Coronary artery (tissue), 2 donors: ENCODE results near the gene ATG9A.

Source experiments
- DNase-seq: peaks from one replicate; pipeline ENCODE4 v3.0.0-alpha.2; 2017; ENCODE audit warnings: low spot score
- H3K27ac ChIP-seq, 2 donors: fragments of 200-600 bp; sonication (generic); one replicate each; pipeline ENCODE4 v1.5.1; 2016 to 2019
- H3K4me3 ChIP-seq: fragments of 200-600 bp; sonication (generic); 2 replicates; pipeline ENCODE4 v1.5.1; 2016; ENCODE audit warnings: mild to moderate bottlenecking, moderate library complexity
- TF ChIP-seq, protein P1 (sequence below): fragments of 200-600 bp; sonication (generic); IDR thresholded peaks from one replicate; pipeline ENCODE4 v1.5.1; 2019; ENCODE audit warnings: antibody characterized with exemption

Gene ATG9A, protein sequence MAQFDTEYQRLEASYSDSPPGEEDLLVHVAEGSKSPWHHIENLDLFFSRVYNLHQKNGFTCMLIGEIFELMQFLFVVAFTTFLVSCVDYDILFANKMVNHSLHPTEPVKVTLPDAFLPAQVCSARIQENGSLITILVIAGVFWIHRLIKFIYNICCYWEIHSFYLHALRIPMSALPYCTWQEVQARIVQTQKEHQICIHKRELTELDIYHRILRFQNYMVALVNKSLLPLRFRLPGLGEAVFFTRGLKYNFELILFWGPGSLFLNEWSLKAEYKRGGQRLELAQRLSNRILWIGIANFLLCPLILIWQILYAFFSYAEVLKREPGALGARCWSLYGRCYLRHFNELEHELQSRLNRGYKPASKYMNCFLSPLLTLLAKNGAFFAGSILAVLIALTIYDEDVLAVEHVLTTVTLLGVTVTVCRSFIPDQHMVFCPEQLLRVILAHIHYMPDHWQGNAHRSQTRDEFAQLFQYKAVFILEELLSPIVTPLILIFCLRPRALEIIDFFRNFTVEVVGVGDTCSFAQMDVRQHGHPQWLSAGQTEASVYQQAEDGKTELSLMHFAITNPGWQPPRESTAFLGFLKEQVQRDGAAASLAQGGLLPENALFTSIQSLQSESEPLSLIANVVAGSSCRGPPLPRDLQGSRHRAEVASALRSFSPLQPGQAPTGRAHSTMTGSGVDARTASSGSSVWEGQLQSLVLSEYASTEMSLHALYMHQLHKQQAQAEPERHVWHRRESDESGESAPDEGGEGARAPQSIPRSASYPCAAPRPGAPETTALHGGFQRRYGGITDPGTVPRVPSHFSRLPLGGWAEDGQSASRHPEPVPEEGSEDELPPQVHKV

DNA sequence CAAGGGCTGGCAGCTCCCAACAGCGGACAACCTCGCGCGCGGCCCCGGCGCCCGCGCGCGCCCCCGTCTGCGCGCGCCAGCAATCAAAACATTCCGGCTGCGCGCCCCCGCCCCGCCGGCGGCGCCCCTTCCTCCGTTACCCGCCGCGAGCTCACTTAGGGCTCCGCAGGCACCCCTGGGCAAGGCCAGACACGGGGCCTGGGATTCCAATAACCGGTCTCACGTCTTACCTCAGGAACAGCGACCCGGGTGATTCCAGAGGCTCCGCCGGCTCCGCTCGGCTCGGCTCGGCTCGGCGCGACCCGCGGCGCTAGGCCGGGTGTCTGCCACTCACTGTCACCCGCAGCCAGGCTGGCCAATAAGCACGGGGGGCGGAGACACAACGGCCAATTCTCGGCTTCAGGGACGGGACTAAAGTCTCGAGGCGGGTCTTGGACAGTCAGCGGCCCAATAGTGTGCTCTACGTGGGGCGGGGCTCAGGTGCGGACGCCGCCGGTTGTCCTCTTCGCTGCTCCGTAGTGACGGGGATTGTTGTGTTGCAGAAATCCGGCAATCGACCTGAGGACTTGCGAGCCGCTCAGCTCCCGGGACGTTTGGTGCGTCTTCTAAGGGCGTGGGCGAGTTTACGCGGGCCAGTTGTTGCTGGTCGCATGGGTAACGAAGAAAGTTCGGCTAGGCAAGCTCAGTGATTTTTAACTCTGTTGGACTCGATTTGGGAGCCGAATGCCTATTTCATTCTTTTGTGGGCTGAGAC, at the start of gene ATG9A, which contains the start of gene ANKZF1:
ATG9A (minus strand) TSS at position 332 of the 754 bp plus-strand sequence. CDS start 1,612 bp downstream, outside the sequence.
ANKZF1 (plus strand) TSS at position 502 of the 754 bp plus-strand sequence. CDS start 452 bp downstream, outside the sequence.
- peak; percentile 100 for DNase-seq
- TF ChIP-seq, protein P1, sequence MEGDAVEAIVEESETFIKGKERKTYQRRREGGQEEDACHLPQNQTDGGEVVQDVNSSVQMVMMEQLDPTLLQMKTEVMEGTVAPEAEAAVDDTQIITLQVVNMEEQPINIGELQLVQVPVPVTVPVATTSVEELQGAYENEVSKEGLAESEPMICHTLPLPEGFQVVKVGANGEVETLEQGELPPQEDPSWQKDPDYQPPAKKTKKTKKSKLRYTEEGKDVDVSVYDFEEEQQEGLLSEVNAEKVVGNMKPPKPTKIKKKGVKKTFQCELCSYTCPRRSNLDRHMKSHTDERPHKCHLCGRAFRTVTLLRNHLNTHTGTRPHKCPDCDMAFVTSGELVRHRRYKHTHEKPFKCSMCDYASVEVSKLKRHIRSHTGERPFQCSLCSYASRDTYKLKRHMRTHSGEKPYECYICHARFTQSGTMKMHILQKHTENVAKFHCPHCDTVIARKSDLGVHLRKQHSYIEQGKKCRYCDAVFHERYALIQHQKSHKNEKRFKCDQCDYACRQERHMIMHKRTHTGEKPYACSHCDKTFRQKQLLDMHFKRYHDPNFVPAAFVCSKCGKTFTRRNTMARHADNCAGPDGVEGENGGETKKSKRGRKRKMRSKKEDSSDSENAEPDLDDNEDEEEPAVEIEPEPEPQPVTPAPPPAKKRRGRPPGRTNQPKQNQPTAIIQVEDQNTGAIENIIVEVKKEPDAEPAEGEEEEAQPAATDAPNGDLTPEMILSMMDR, result no peak

DNA sequence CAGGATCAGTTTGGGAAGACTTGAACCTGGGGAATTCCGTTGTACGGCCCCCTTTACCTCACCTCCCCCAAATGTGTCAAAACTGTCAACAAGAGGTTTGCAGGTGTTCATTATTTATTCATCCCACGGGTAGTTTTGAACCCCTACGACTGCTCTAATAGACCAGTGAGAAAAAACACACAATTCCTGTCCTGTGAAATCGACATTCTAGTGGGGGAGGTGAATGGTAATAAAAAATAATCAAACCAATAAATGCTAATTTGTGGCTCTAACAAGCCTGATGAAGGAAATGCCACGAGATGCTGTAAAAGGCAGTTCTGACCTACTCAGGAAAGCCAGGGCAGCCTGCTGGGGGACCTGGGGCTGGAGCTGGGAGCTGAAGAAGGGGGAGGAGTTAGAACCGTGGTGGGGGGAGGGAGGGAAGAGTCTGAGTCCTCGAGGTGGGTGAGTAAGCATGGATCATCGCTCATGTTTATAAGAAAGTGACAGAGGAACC, 49.3 kb upstream of the ATG9A start:
- Histone ChIP-seq H3K27ac (peak overlapping the region; percentile 99), H3K4me3 (peak overlapping the region; percentile 93)
- TF ChIP-seq, protein P1, result no peak
- no peak for DNase-seq

More for the DNA sequence above, at the start of gene ATG9A, which contains the start of gene ANKZF1:
- H3K4me3 ChIP-seq, result peak within 1 kb of the TSS; percentile 86
- H3K27ac ChIP-seq, result peak within 1 kb of the TSS; percentile 91 to 96

DNA sequence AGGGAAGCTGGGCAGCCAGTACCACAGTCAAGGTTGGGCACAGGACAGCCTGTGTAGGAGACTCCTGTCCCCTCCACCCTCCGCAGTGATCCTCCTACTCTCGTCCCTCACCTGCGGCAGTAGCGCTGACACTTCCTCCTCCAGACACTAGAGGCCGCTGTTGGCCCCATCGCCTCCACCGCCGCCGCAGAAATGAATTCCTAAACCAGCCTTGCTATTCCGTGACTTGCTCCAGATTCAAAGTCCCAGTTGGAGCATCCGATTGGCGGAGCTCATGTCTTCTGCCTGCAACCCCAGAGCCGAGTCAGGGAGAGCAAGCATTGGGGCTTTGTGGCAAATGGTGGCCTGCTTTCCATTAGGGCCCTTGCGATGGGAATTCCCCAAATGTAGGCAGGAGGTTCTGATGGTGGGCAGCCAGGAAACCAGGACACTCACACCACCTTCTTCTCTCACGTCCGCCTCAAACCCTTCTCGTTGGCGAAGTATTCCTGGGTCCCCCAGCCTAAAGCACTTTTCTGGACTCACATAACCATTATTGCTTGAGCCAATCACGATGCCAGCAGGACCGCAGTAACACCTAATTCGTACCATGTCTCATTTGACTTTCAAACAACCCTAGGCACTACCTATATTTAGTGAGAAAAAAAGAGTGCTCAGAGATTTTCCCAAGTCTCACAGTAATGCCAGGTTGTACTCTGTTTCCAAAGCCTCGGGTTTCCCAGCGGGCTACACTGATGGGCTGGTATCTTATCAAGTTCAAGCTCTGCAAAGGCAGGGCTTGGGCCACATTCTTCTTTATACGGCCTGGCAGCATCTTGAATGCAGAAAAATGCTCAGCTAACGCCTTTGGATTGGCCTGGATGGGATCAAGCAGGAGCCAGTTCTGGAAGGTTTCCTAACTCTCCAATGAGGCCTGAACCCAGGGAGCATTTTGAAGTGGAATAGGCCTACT, 48.5 kb upstream of the ATG9A start:
- Histone ChIP-seq H3K27ac (peak overlapping the region; percentile 99), H3K4me3 (peak overlapping the region; percentile 93)
- DNase-seq, result peak; percentile 90
- TF ChIP-seq, protein P1, result peak; percentile 100

DNA sequence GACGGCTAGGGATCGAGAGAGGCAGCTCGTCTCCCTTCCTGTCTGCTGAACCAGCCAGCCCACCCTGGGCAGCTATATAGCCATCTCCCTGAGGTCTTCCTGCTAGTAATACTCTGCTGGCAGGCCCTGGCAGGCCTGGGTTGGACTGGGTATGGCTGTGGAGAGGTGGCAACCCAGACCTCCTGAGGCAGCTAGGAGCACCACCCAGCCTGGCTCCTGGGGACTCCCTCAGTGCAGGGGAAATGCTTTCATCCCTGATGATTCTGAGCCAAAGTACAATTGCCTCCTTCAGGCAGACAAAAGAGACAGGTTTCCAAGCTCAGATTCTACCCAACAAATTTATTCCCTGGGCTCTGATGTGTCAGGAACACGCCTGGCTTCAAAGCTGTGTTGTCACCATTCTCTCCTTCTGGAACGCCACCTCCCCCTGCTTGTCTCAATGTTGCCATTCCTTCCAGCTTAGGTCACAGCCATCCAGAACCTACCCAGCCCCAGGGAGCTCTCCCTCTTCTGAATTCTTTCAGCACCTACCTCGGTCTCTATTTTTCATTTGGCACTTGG, 45.0 kb upstream of the ATG9A start:
- no peak overlapping the region for H3K4me3 ChIP-seq
- peak overlapping the region; percentile 84 to 96 for H3K27ac ChIP-seq
- DNase-seq, result peak; percentile 79
- TF ChIP-seq, protein P1, result no peak

DNA sequence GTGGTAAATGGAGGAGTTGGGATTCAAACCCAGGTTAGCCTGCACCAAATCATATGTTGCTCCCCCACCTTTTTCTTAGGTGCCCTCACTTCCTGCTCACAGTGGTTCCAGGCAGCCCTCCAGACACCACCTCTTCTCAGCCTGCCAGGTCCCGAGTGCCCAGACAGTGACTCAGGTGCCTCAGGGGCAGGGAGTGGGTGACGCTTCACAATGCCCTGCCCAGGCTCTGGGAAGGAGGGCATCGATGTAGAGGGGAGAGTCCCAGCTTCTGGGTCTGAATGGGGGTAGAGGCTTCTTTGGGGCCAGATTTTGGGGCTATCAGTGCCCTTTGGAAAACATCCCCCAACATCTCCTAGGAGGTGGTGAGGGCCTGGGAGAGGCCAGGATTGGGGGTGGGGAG, 44.5 kb upstream of the ATG9A start:
- H3K27ac ChIP-seq, result peak overlapping the region; percentile 84 to 96
- no peak overlapping the region for H3K4me3 ChIP-seq
- DNase-seq, result no peak
- TF ChIP-seq, protein P1, result no peak
